ENCODE results near the gene GRAP.

GRAP gene

DNA sequence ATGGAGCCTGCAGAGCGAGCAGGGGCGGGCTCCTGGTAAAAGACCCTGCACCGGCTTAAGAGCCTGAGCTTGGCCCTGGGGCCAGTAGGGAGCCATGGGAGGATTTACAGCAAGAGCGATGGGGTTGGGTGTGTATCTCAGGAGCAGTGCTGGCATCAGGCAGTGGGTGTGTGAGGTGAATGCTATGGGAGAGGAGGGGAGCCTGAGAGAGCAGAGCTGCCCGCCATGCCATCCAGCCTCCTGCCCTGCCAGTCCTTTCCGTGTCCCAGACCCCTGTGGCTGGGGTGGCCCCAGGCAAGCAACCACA is 65.5 kb downstream of the GRAP start:
- no peak for DNase-seq

GRCh38 chr17:18980682-18981334 is 65.9 kb downstream of the GRAP start:
- peak; percentile 62 for DNase-seq

GRCh38 chr17:18978655-18979054 is 68.1 kb downstream of the GRAP start:
- no peak for DNase-seq

DNA sequence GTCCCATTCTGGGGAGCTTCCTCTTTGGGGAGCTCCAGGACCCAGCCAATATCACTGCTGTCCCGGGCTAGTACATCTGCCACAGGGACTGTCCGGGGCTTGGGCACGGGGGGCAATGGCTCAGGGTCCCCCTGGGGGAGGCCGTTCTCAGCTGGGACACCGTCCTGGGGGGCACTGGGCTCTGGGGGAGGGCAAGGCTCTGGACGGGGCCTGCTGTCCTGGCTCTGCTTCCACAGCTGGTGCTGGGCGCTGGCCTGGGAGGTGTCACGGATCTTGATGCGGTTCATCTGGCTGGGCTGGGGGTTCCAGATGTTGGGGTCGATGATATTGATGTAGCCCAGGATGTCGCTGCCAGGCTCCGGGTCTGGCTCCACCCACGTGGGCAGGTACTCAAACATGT is 68.7 kb downstream of the GRAP start:
- no peak for DNase-seq

DNA sequence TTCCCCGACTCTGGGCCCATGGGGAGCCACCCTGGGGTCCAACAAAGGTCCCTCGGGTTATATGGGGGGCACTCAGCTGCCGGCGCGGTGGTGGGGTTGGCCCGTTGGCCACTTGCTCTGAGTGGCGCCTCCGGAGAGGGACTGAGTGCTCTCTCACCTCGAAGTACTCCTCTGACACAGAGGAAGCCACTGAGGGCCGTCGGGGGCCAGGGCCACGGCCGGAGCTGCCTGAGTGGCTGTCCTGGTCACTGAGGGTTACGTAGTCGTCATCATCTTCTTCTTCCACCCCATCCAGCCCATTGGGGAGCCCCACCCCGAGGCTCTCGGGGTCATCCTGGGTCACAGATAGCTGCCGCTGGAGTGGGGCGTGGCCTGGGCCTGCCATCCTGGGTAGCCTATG is 69.1 kb downstream of the GRAP start:
- DNase-seq: no peak

GRCh38 chr17:18977021-18977420 is 69.7 kb downstream of the GRAP start:
- no peak for DNase-seq

GRCh38 chr17:18976201-18976600 is 70.6 kb downstream of the GRAP start:
- DNase-seq: no peak

DNA sequence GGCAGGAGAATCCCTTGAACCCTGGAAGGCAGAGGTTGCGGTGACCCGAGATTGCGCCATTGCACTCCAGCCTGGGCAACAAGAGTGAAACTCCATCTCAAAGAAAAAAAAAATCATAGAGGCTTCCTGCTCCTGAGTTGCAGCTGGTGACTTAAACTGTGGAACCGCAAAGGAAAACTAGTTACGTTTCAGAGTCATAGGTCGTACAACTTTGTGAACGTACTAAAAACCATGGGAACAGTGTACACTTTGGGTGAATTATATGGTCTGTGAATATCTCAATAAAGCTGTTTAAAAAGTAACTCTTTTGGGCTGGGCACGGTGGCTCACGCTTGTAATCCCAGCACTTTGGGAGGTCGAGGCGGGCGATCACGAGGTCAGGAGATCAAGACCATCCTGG is 71.2 kb downstream of the GRAP start:
- no peak for DNase-seq

DNA sequence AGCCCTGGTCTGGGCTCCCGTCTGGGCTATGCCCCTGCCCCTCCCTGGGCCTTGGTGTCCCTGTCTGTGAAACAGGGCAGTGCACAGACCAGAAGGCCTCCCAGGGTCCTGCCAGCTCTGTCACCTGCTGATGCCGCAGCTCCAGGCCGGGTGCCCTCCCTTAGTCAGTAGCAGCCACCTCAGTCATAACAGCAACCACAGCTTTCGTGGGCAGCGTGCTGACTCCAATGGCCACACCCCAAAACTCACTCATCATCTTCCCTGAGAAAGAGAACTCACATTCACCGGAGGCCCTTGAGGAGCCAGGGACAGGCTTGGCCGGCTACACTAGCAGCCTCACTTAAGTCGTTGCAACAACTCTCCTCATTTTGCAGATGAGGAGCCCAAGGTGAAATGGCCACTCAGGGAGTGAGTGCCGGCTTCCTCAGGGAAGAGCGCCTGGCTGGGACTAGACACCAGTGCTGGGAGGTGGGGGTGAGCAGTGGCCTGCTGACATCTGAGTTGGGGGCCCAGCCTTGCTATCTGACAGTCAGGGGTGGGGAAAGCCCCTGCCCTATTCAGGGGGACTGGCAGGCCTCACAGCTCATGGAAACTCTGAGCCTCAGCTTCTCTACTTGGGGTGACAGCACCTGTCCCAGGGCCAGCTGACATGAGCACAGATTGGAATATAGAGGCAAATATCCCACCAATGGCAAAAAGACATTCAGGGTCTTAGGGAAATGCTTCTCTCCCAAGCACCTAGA is 72.2 kb downstream of the GRAP start:
- no peak for DNase-seq

GRCh38 chr17:18971801-18972200 is 75.0 kb downstream of the GRAP start:
- no peak for DNase-seq

Measured in fibroblast of skin of right quadriceps (primary cell).